Stimulated activated CD8-positive, alpha-beta memory T cell treated with anti-CD3 and anti-CD28 coated beads, Interleukin-15, amount 100 ng/mL, for 4 hours (primary cell): ENCODE measurements around the gene TPCN2.
A peak's percentile ranks its signal among the peaks of the same experiment; 100 is the strongest.
"Not testable (repeated sequence)": the region's sequence is repeated elsewhere in the genome, so short reads cannot be mapped to it uniquely, and the experiment has no call there.

Experiments used
- DNase-seq, 2 donors: peaks; one replicate each; pipeline ENCODE4 v3.0.0-alpha.2; 2020; ENCODE audit warnings: low read depth in 2 of 2

Gene TPCN2

GRCh38 chr11:69075421-69076128 lies 26.8 kb downstream of the TPCN2 start:
- DNase-seq, result no peak

- DNase-seq, result no peak
Observed at GRCh38 chr11:69076129-69076791, 27.5 kb downstream of the TPCN2 start.

GRCh38 chr11:69076977-69077376 lies 28.2 kb downstream of the TPCN2 start:
- not testable (repeated sequence) for DNase-seq

GRCh38 chr11:69078508-69078907 lies 29.8 kb downstream of the TPCN2 start:
- no peak for DNase-seq

GRCh38 chr11:69078930-69079605 lies 30.3 kb downstream of the TPCN2 start:
- no peak for DNase-seq

- no peak for DNase-seq
Observed at GRCh38 chr11:69079661-69080256, 31.0 kb downstream of the TPCN2 start.

GRCh38 chr11:69080257-69080995 lies 31.7 kb downstream of the TPCN2 start:
- no peak for DNase-seq

- no peak for DNase-seq
Observed at GRCh38 chr11:69081180-69081579, 32.4 kb downstream of the TPCN2 start.

- DNase-seq, result no peak
Observed at GRCh38 chr11:69083531-69084247, 35.0 kb downstream of the TPCN2 start.

- DNase-seq, result no peak
Observed at GRCh38 chr11:69084371-69084770, 35.6 kb downstream of the TPCN2 start.

GRCh38 chr11:69085490-69086095 lies 36.9 kb downstream of the TPCN2 start:
- no peak for DNase-seq

GRCh38 chr11:69086152-69087132 lies 37.7 kb downstream of the TPCN2 start:
- no peak for DNase-seq

- no peak for DNase-seq
Observed at GRCh38 chr11:69087133-69087524, 38.4 kb downstream of the TPCN2 start.

- no peak for DNase-seq
Observed at GRCh38 chr11:69087811-69088210, 39.1 kb downstream of the TPCN2 start.

- peak in 1 of 2 donors; percentile 30 for DNase-seq
Observed at GRCh38 chr11:69088676-69089146, 40.0 kb downstream of the TPCN2 start.

- DNase-seq, result no peak
Observed at GRCh38 chr11:69089258-69089657, 40.5 kb downstream of the TPCN2 start.

- no peak for DNase-seq
Observed at GRCh38 chr11:69091638-69092165, 43.0 kb downstream of the TPCN2 start.

GRCh38 chr11:69092263-69092662 lies 43.5 kb downstream of the TPCN2 start:
- no peak for DNase-seq

GRCh38 chr11:69093106-69093505 lies 44.4 kb downstream of the TPCN2 start:
- no peak for DNase-seq
